ENCODE results near the gene PGAP6.
A peak's percentile ranks its signal among the peaks of the same experiment; 100 is the strongest.
"Not testable (repeated sequence)": the region's sequence is repeated elsewhere in the genome, so short reads cannot be mapped to it uniquely, and the experiment has no call there.

The PGAP6 gene

DNA sequence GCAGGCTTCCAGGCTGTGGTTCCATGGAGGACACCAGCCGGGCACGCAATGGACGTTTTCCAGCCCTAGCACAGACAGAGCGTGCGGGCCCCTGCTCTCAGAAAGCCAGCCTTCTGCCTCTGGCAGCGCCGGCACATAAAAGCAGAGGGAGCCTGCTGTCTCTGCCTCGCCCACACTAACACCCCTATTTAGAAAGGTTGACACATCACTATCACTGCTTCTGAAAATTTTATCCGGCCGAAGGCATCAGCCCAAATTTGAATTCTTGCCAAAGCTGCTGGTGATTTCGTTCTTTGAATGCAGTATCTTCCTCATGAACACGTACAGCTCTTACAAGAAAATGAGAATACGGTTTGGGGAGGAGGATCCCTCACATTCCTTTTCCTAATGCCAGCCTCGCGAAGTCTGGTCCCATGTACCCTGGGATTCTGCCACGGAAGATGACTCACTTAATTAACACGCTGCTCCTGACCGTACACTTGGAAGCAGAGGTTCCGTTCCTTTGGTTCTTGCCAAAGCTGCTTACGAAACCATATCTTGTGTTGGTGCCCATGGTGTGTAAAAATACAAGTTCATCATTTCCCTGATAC, 42.4 kb upstream of the PGAP6 start:
- Histone ChIP-seq H3K27ac (no peak overlapping the region), H3K4me3 (peak overlapping the region; percentile 99), H4K20me1 (peaks cover 35% of the 10 kb centered on the region), H3K4me1 (peaks cover 38% of the 10 kb centered on the region), H3K36me3 (peaks cover 11% of the 10 kb centered on the region; the same call in 1 of the 2 replicates), H3K27me3 (peaks cover 20% of the 10 kb centered on the region), H3K9ac (no peak overlapping the region), H3K4me2 (peak overlapping the region; percentile 99), H3K9me3 (no peaks in the 10 kb centered on the region)
- no peak for TF ChIP-seq Cebpa-rat (IDR thresholded peaks at IDR 0.05)

GRCh38 chr16:422179-422578, 40.4 kb upstream of the PGAP6 start:
- H4K20me1 ChIP-seq, result peaks cover 15% of the 10 kb centered on the region
- not testable (repeated sequence) for H3K9me3 ChIP-seq, H3K4me3 ChIP-seq, H3K4me2 ChIP-seq, H3K36me3 ChIP-seq, H3K9ac ChIP-seq, H3K27ac ChIP-seq
- peaks cover 20% of the 10 kb centered on the region for H3K27me3 ChIP-seq
- peaks cover 18% of the 10 kb centered on the region for H3K4me1 ChIP-seq

GRCh38 chr16:415170-415498, 33.4 kb upstream of the PGAP6 start:
- peaks cover 24% of the 10 kb centered on the region for H3K4me1 ChIP-seq
- H3K4me3 ChIP-seq, H3K4me2 ChIP-seq, H3K36me3 ChIP-seq, H4K20me1 ChIP-seq, H3K27me3 ChIP-seq, H3K27ac ChIP-seq, H3K9me3 ChIP-seq, H3K9ac ChIP-seq: not testable (repeated sequence)

DNA sequence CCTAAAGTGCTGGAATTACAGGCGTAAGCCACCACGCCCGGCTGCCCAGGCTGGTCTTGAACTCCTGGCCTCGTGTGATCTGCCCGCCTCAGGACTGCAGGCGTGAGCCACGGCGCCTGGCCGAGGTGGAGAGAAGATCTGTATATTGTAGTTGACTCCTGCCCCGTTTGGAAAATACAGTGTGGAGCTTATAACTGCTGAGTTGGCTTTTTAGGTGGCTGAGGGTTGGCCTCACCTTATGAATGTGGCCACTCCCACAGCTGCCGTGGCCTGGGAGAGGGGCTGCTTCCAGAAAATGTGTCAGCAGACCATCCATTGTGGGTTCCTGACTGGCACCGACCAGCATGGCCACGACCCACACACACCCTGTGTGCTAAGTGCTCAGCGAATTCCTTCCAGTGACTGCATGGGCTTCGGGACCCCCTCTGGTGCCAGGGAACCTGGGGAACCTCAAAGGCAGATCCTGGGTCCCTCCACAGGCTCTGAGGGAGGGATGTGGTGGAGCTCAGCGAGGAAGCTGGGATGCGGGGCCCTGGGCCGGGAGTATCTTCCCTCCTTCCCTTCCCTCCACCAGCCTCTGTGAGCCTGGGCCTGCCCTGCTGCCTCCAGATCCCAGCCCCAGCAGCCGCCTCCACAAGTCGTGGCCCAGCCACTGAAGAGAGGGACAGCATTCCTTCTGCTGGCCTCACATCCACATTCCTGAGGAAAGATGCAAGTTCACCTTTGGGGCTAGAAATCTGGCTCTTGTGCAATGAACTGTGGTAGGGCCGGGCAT, 32.8 kb upstream of the PGAP6 start:
- H3K9ac ChIP-seq, result no peak overlapping the region
- TF ChIP-seq Cebpa-rat (IDR thresholded peaks at IDR 0.05), result no peak
- H3K4me1 ChIP-seq, result peaks cover 30% of the 10 kb centered on the region
- no peaks in the 10 kb centered on the region for H3K36me3 ChIP-seq
- H3K27me3 ChIP-seq, result no peaks in the 10 kb centered on the region
- H3K4me3 ChIP-seq, result no peak overlapping the region
- no peaks in the 10 kb centered on the region for H4K20me1 ChIP-seq
- H3K9me3 ChIP-seq, result no peaks in the 10 kb centered on the region
- H3K4me2 ChIP-seq, result no peak overlapping the region
- no peak overlapping the region for H3K27ac ChIP-seq

DNA sequence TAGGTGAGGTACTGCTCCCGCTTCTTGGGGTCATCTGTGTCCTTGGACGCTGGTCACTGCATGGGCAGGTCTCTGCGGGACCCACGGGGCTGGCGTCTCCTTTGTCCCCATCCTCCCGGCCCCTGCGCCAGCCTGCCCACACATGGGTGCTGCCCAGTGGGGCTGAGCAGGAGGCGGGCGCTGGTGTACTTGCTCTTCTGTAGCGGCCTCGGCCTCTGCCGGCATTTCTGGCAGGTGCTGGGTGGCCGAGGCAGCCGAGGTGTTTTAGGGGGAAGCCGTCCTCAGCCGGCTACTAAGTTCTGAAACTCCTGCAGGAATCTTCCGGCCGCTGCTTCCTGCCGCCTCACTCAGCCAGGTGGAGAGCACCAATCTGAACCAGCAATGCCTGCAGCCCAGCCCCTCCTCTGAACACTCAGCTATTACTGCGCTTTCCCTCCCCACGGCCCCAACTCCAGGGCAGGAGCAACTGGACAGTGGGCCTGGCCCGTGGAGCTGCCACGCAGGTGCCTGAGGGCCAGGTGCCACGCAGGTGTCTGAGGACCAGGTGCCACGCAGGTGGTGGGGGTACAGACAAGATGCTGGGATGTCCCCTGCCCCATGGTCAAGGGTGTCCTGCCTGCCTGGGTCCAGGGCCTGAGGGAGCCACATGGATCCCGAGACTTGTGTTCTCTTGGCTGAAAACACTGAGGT, 29.9 kb upstream of the PGAP6 start:
- H3K36me3 ChIP-seq, result peaks cover 5% of the 10 kb centered on the region
- H3K9ac ChIP-seq, result peak overlapping the region; percentile 61
- peak overlapping the region; percentile 68 for H3K4me2 ChIP-seq
- no peak for TF ChIP-seq Cebpa-rat (IDR thresholded peaks at IDR 0.05)
- H3K4me3 ChIP-seq, result no peak overlapping the region; the same call in 1 of the 2 replicates
- H3K27ac ChIP-seq, result peak overlapping the region; percentile 83
- peaks cover 43% of the 10 kb centered on the region for H3K4me1 ChIP-seq
- H4K20me1 ChIP-seq, result no peaks in the 10 kb centered on the region
- H3K27me3 ChIP-seq, result no peaks in the 10 kb centered on the region
- H3K9me3 ChIP-seq, result no peaks in the 10 kb centered on the region

- TF ChIP-seq Cebpa-rat (IDR thresholded peaks at IDR 0.05), result no peak
- no peaks in the 10 kb centered on the region for H3K9me3 ChIP-seq
- H3K27me3 ChIP-seq, result no peaks in the 10 kb centered on the region
- H4K20me1 ChIP-seq, result no peaks in the 10 kb centered on the region
- H3K36me3 ChIP-seq, result peaks cover 5% of the 10 kb centered on the region
- H3K4me2 ChIP-seq, result peak overlapping the region; percentile 68
- H3K4me3 ChIP-seq, result peak overlapping the region; percentile 9; the same call in 1 of the 2 replicates
- H3K9ac ChIP-seq, result peak overlapping the region; percentile 61
- H3K27ac ChIP-seq, result peak overlapping the region; percentile 83
- H3K4me1 ChIP-seq, result peaks cover 54% of the 10 kb centered on the region
These were observed 28.9 kb upstream of the PGAP6 start for GRCh38 chr16:410516-411178.

DNA sequence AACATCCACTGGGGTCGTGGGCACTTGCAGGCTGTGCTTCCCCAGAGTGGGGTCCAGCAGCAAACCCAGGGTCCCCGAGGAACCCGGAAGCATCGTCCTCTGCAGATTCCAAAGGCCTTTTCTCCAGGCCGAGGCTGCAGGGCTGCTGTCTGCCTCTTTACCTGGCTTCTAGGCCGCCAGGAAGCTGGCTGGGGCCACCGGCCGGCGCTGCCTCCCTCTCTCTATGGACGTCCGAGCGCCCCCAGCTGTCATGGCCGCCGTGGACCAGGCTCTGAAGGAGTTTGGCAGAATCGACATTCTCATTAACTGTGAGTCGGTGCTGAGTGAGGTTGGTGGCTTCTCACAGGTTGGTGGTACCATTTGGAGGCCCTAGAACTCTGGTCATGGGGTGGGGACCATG, 25.5 kb upstream of the PGAP6 start:
- Histone ChIP-seq H4K20me1 (no peaks in the 10 kb centered on the region), H3K9me3 (no peaks in the 10 kb centered on the region), H3K27ac (no peak overlapping the region), H3K4me3 (no peak overlapping the region), H3K4me1 (peaks cover 69% of the 10 kb centered on the region), H3K9ac (no peak overlapping the region), H3K4me2 (no peak overlapping the region), H3K27me3 (no peaks in the 10 kb centered on the region), H3K36me3 (peaks cover 5% of the 10 kb centered on the region)
- TF ChIP-seq Cebpa-rat (IDR thresholded peaks at IDR 0.05), result no peak

GRCh38 chr16:405548-406506, 24.0 kb upstream of the PGAP6 start:
- Histone ChIP-seq H3K4me1 (peaks cover 58% of the 10 kb centered on the region), H4K20me1 (no peaks in the 10 kb centered on the region), H3K36me3 (peaks cover 5% of the 10 kb centered on the region), H3K27ac (peak overlapping the region; percentile 53), H3K27me3 (no peaks in the 10 kb centered on the region), H3K4me2 (peak overlapping the region; percentile 67), H3K4me3 (no peak overlapping the region), H3K9ac (0 out of 2 replicates have a peak overlapping the region, but pooled peaks have one; percentile 34), H3K9me3 (no peaks in the 10 kb centered on the region)
- no peak for TF ChIP-seq Cebpa-rat (IDR thresholded peaks at IDR 0.05)

GRCh38 chr16:404971-405486, 23.3 kb upstream of the PGAP6 start:
- Histone ChIP-seq H3K4me1 (peaks cover 58% of the 10 kb centered on the region), H3K27ac (0 out of 2 replicates have a peak overlapping the region, but pooled peaks have one; percentile 31)
- TF ChIP-seq Cebpa-rat (IDR thresholded peaks at IDR 0.05), result no peak

More at GRCh38 chr16:404971-405486, 23.3 kb upstream of the PGAP6 start:
- no peak overlapping the region for H3K4me3 ChIP-seq
- peaks cover 4% of the 10 kb centered on the region for H4K20me1 ChIP-seq
- H3K4me2 ChIP-seq, result peak overlapping the region; percentile 67
- H3K9me3 ChIP-seq, result no peaks in the 10 kb centered on the region
- H3K9ac ChIP-seq, result 0 out of 2 replicates have a peak overlapping the region, but pooled peaks have one; percentile 34
- H3K36me3 ChIP-seq, result peaks cover 9% of the 10 kb centered on the region
- H3K27me3 ChIP-seq, result no peaks in the 10 kb centered on the region

Measured in BLaER1 (cell line).